Measurements from ENCODE around the gene ALKAL2. TPM values are rescaled to one million over a fixed set of nuclear protein-coding genes. Genes with fewer than 3 reads are reported as not detected.

The ALKAL2 gene, protein sequence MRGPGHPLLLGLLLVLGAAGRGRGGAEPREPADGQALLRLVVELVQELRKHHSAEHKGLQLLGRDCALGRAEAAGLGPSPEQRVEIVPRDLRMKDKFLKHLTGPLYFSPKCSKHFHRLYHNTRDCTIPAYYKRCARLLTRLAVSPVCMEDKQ
- not detected in 5 replicates for total RNA-seq (2022; extraction: Qiagen RNA extraction)

DNA sequence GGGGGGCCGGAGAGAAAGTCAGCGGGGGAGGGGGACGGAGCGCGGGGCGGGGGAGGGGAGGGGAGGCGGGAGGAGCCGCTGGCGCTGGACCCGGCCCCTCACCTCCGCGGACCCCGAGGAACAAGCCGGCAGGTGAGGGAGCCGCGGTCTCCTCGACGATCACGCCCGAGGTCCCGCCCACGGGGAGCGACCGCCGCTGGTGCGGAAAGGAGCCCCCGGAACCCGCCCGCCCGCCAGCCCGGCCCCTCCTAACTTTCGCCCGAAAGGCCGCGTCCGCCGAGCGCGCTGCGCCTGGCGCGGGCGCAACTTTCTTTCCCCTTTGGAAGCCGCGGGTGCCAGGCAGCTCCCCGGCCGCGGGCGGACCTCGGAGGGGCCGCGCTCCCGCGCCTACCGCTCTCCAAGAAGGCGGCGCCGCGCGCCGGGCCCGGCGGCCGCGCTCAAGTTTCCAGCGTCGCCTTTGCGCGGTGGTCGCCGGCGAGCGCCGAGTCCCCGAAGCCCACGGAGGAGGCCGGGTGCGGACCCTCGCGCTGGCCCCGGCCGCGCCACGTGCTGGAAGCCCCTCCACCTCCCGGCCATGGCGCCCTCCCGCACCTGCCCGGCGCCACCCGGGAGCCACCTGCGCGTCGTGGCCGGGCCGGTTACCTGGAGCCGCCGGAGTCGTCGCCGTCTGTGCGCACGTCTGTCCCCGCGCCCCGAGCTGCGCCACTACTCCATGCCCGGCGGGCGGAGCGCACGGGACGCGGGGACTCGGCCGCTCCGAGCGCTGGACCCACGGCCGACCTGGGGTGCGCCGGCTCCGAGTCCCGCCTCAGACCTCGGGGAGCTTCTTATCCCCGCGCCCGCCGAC lies at the start of gene ALKAL2:
ALKAL2 (minus strand) TSS at position 181 of the 847 bp plus-strand sequence. CDS start 256 bp downstream, outside the sequence.

DNA sequence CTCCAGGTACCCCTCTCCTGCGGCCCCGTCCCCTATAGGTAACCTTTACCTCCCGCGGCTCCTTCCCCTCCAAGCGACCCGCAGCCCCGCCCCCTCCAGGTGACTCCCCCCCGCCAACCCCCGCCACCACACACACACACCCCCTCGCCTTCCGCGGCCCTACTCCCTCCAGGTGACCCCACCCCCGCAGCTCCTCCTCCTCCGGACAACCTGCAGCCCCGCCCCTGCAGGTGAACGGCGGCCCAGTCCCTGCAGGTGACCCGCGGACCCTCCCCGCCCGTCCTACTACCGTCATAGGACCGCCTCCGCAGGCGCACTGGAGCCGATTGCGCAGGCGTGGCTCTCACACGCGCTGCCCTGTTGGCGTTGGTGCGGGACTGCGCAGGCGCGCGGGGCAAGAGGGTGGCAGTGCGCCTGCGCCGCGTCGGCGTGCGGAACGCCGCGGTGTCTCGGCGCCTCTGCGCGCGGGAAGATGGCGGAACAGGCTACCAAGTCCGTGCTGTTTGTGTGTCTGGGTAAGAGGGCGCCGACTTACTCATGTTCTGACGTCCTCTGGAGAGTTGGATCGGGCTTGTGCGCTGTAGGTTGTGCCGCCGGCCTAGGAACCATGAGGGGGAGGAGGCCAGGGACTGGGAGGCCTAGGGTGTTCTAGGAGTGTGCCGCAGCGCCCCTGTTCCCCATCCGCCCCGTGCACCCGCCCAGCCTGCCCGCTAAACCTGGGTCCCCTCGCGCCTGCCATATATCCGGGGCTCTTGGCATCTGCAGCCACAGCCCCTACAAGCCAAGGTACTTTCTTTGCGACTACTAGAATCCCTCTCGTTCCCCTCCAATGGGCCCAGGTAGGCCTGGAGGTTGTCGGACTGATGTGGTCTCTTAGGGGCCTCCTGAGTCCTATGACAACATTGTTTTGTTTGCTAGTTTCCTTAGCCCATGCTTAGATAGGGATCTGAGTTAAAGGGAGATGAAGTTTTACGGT lies 23.1 kb downstream of the ALKAL2 start, which contains the start of gene ACP1:
ACP1 (plus strand) TSS at position 455 of the 976 bp plus-strand sequence; CDS start at position 473, 18 bp downstream.

DNA sequence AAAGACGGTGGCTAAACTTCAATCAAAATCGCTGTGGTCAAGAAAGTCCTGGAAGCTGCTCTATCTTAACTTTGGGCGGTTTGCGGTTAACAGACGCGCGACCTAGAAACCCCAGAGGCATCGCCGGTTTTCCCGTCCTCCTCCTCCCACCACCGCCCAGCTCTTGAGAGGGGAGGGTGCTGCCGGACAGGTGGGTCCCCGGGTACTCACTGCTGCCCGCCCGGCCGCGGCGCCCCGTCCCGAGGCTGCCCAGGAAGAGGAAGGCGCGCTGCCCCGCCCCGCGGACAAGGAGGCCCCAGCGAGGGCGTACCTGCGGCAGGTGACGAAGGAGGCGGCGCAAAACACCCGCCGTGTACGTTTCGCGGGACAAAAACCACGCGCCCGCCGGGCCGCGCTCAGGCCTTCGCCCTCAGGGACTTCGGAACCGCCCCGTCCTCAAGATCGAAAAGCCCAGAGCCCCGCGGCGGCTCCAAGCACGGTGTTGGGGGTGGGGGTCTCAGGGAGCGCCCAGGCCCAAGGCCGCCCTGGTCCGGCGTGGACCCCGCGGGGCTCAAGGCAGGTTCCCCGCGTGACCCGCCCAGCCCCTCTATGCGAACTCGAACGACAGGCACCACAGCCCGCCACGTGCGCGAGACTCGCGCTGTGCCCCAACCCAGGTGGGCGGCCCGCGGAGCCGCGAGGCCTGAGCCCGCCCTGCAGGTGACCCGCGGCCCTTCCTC lies 24.0 kb downstream of the ALKAL2 start, which contains the start of gene SH3YL1:
SH3YL1 (minus strand) TSS at position 259 of the 719 bp plus-strand sequence; CDS start at position 211, 48 bp downstream.

Other genes starting within 250 kb of the ALKAL2 start
- 0.08 to 0.30 TPM (median 0.21 TPM) in 5 replicates for gene FAM110C, start 241.6 kb downstream of the ALKAL2 start, total RNA-seq (2022; extraction: Qiagen RNA extraction)
- 7.9 to 11.8 TPM (median 9.0 TPM) in 5 replicates for gene SH3YL1, start 24.1 kb downstream of the ALKAL2 start, total RNA-seq (2022; extraction: Qiagen RNA extraction)
- 190 to 219 TPM (median 196 TPM) in 5 replicates for gene ACP1, start 23.1 kb downstream of the ALKAL2 start, total RNA-seq (2022; extraction: Qiagen RNA extraction)

Data from A549 treated with Hydrocortisone at 1 μM for 4 hours (cell line).